GM19452 (cell line): Measurements from ENCODE around the gene ASB11.

Experiments used
- ATAC-seq: cut with Tn5 transposase; IDR thresholded peaks from one replicate; pipeline ENCODE4 v1.9.1; 2021; ENCODE audit not compliant: unreplicated experiment

The ASB11 gene

GRCh38 chrX:15315509-15315908 is at the start of gene ASB11:
Gene ASB11, minus strand, starts transcription at chrX:15315640. Its CDS starts 35 bp downstream, at chrX:15315605.
- no peak for ATAC-seq

DNA sequence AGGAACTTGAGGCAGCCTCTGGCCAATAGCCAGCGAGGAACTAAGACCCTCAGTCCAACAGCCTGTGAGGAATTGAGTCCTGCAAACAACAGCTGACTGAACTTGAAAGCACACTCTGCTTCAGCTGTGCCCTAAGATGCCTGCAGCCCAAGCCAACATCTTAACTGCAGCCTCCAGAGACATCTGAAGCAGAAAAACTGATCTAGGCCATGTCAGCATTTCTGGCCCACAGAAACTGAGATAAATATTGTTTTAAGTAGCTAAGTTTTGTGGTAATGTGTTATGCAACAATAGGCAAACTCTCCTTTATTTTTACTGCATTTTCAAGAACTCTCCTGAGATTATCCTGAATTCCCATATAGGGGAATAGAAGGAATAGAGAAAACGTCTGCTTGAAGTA is 44.3 kb upstream of the ASB11 start:
- ATAC-seq, result no peak

DNA sequence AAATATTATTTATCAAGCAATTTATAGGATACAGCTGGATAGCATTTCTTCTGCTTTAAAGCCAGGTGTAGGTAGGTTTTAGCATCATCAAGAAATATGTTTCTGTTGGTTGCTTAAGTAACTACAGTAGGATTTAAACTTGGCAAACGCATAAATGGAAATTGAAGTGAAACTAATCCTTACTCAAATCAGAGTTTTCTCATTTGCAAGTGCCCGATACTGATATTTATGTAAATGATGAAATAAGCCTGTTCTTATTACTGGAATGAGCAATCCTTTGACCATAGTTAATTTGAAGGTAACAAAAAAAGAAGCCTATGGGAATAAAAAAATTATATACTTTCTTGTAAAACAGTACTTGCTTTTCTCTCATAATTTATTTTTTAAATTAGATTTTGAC is 43.1 kb upstream of the ASB11 start:
- no peak for ATAC-seq

- no peak for ATAC-seq
Measured at GRCh38 chrX:15356444-15356843, 41.0 kb upstream of the ASB11 start.

- ATAC-seq, result no peak
Measured at GRCh38 chrX:15350329-15350996, 35.0 kb upstream of the ASB11 start.

DNA sequence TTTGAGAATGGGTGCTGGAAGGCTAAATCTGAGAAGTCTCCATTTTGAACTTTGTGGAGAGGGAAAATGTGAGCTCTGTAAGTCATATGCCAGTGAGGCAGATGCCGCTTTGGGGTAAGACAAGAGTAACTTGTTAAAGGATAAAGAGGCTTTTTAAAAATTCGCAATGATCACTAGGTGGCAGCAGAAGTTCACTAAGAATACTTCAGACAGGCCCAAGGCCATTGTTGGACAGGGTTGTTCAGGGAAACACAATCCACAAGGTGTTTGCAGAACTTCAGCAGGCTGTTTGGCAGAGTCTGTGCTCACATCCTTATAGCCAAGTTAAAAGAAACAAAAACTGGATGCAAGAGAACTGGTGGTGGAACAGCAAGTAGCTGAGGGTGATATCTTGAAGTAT is 33.6 kb upstream of the ASB11 start:
- ATAC-seq, result no peak

DNA sequence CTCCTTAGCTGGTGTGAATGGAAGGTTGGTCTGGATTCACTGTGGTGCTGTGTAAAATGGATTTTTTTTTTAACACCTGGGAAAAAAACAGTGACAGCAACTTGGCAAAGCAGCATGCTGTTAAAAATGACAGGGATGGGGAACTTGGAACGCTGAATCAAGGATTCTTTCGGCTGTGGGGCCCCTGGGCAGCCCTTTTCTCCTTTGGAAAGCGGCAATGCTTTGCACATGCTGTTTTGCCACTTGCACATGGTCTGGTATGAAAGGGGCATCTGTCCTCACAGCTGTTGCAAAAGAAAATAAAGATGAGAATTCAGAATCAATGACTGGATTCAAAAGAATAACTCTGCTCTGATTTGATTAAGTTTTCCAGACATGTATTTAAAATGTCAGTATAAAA is 30.5 kb upstream of the ASB11 start:
- ATAC-seq, result no peak

DNA sequence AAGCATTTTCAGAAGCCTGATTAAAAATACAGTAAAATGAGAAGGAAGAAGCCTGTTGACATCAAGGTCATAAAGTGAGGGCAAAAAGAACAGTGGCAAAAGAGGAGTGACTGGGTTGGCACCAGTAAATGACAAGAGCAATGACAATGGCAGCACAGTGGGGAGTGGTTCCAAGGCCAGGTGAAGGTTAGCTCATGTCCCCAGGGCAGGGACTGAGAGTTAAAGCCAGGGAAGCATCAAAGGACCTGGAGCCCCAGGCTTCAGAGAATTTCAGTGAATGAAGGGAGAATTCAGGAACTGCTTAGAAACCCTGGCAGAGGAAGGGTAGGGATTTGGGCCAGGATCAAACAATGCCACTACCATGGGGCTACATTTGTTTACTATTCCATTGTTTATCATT is 28.7 kb upstream of the ASB11 start:
- ATAC-seq, result no peak

DNA sequence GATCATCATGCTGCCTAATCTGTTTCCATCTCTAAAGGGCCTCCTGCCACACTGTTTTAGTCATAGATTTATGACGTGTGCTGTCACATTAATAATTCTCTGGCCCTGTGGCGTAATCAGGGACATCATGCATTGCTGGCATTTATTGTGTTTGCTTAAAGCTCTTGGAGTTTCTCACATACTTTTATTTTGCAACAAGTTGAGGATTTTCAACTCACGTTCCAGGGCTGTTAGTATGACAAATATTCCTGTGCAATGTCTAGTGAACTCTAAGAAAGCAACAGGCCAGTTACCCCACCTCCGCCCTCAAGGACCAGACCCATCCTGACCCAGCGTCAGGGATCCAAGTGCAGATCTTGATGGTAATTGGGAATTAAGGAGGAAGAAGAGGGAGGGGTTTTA is 27.6 kb upstream of the ASB11 start:
- ATAC-seq, result no peak

- no peak for ATAC-seq
Measured at GRCh38 chrX:15340867-15341266, 25.4 kb upstream of the ASB11 start.

DNA sequence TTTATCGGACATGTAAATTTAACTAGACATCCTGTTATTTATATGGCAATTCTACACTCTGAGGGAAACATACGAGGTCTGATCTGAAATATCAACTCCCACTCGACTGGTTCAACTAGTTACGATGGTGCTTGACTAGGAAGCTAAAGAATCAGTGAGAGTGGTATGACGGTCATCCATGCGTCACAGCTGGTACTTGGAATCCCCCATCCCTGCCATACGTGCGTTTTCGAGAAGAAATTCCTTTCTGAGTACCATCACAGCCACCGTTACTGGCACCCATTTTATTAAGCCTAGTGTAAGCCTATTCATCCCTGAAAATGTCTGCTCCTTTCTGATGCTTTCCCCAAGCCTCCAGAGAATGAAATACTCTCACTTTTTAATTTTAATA is 20.6 kb upstream of the ASB11 start:
- ATAC-seq, result no peak

DNA sequence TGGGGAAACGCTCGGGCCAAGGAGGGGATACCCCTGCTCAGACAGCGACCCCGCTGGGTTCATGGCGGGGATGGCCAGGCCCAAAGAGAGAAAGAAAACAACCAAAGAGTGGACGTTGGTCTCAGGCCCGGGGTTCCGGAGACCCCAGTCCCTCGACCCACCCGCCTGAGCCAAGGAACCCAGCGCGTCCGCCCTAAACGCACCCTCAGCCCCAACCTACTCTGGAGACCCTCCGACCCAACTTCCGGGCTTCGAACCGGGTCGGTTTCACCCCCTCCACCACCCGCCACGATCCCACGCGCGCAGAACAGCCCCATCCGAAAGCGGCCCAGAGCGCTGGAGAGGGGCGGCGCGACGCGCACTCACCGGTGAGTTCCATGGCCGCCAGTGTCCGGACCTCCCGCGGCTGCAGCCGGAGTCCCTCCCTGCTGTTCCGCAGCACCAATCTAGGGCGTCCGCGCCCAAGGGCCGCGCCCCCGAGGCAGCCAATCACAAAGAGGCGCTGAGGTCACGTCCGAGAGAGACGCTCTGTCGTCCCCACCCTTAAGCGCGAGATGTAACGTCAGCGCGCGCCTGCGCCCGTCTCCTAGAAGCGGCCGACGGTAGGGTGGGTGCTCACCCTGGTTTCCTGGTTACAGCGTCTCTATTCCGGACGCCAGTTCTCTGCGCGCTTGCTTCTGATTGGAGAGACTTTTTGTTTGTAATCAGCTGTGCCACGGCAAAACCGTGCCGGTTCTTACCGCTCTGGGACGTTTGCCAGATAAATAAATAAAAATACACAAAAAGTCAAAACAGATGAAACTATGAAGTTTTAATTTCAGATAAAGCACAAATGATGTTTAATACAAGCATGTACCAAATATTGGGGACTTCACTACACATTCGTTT is 19.9 kb upstream of the ASB11 start, which contains the start of gene PIGA:
PIGA (minus strand) TSS at position 389 of the 888 bp plus-strand sequence. CDS start 3,593 bp downstream, outside the sequence.
- peak; percentile 96 for ATAC-seq

- no peak for ATAC-seq
Measured at GRCh38 chrX:15334561-15334960, 19.1 kb upstream of the ASB11 start.

DNA sequence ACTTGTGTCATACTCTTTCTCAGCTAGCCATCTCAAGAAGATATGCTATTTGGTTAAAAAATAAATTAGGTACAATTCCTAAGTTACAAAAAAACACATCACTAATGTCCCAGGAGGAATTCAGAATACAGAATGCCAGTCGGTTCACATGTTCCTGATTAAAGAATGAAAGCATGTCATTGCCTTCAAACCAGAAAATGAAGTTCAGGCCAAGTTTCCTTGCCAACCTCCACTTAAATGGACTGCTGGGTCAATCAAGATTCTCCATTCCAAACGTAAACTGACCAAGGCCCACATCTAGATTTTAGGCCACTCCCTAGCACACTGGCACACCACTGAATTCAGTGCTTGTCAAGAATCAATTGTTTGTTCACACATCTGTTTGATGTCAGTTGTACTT is 13.4 kb upstream of the ASB11 start:
- ATAC-seq, result no peak

- ATAC-seq, result no peak
Measured at GRCh38 chrX:15328131-15328530, 12.7 kb upstream of the ASB11 start.

DNA sequence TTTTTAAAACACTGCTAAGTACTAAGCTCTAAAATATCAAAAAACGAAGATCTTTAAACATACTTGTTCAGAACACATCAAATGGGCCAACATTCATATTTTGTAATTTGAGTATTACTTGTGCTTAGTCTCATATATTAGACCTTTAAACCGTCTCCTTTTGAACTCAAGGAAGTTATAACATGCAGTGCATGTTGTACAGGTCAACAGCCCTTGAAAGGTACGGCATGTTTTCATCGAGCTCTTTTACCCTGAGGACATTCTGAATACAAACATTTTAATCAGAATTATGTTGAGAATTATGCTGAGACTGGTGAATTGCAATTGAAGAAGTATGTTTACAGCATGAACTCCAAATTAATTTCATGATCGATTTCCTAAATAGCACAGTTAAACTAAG is 7.0 kb upstream of the ASB11 start:
- ATAC-seq, result no peak

GRCh38 chrX:15322072-15322471 is 6.6 kb upstream of the ASB11 start:
- ATAC-seq, result no peak

GRCh38 chrX:15321447-15321846 is 6.0 kb upstream of the ASB11 start:
- ATAC-seq, result no peak

DNA sequence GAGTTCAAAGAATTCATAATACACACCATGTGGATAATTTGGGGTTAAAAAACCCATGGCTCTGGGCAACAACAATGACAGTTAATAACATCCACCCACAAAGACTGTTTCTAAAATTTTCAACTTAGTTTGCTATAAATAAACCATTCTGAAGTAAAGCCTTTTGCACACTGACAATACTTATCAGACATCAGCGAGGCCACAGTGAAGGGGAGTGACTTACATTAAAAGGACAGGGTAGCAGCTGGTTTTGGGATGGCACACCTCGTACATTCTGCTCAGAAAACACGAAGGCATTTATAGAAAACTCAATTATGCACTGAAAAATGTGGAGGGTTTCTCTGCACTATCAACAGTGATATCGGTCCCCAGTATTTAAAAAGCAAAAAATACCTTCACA is 4.9 kb upstream of the ASB11 start:
- no peak for ATAC-seq

GRCh38 chrX:15319075-15319474 is 3.6 kb upstream of the ASB11 start:
- no peak for ATAC-seq

GRCh38 chrX:15314472-15314871 is 968 bp downstream of the ASB11 start:
- ATAC-seq, result no peak

GRCh38 chrX:15311119-15311518 is 4.3 kb downstream of the ASB11 start:
- no peak for ATAC-seq
